GM12892 (cell line): Measurements from ENCODE around the gene TSPYL6.

Source experiments
- POLR2A ChIP-seq: IDR thresholded peaks from 2 replicates; pipeline ENCODE4 v1.6.1; 2011; ENCODE audit warnings: low read depth, low read length, control low read depth
- POLR2AphosphoS5 ChIP-seq: IDR thresholded peaks from 2 replicates; pipeline ENCODE4 v1.6.1; 2011; ENCODE audit warnings: low read depth, low read length, control low read depth
- TAF1 ChIP-seq: IDR thresholded peaks from 2 replicates; pipeline ENCODE4 v1.6.1; 2011; ENCODE audit warnings: low read depth, mild to moderate bottlenecking, control low read depth, low read length, borderline replicate concordance

- TF ChIP-seq POLR2A (no peak), TAF1 (no peak), POLR2AphosphoS5 (no peak)
These were observed 33.9 kb upstream of the TSPYL6 start for GRCh38 chr2:54289917-54290316.
